T-helper 2 cell (primary cell): Measurements from ENCODE around the gene GPS1.

Experiments
- DNase-seq, 5 experiments: peaks; one replicate each; pipeline versions ENCODE4 v3.0.0 to v3.0.0-alpha.2; 2012 to 2022
- total RNA-seq, 2 donors: gene quantifications; one replicate each; lab custom pipeline; 2026; lab: John Stamatoyannopoulos, UW

GPS1 gene
- 61.4 to 64.1 reads per million in 2 donors for total RNA-seq

- peak; percentile 64 to 86 (median 75) for DNase-seq
Observed at GRCh38 chr17:82051776-82052637, at the start of gene GPS1, which contains the start of gene RFNG. GPS1 (plus strand) TSS chr17:82051898; CDS start chr17:82051932, 34 bp downstream. RFNG (minus strand) TSS chr17:82051811; CDS start chr17:82051766, 45 bp downstream.

GRCh38 chr17:82003411-82004381 lies 48.0 kb upstream of the GPS1 start:
- DNase-seq: peak in 1 of 5 experiments; percentile 28

- no peak for DNase-seq
Observed at GRCh38 chr17:82004517-82005455, 46.9 kb upstream of the GPS1 start.

- DNase-seq: no peak
Observed at GRCh38 chr17:82005701-82006348, 45.9 kb upstream of the GPS1 start.

GRCh38 chr17:82006468-82007227 lies 45.0 kb upstream of the GPS1 start:
- DNase-seq: no peak

GRCh38 chr17:82007228-82007494 lies 44.5 kb upstream of the GPS1 start:
- no peak for DNase-seq

GRCh38 chr17:82007495-82008257 lies 44.0 kb upstream of the GPS1 start:
- no peak for DNase-seq

- no peak for DNase-seq
Observed at GRCh38 chr17:82008258-82008940, 43.3 kb upstream of the GPS1 start.

- no peak for DNase-seq
Observed at GRCh38 chr17:82008941-82009405, 42.7 kb upstream of the GPS1 start.

- DNase-seq: no peak
Observed at GRCh38 chr17:82009413-82009812, 42.3 kb upstream of the GPS1 start.

GRCh38 chr17:82010575-82011525 lies 40.8 kb upstream of the GPS1 start:
- no peak for DNase-seq

- no peak for DNase-seq
Observed at GRCh38 chr17:82011617-82012187, 40.0 kb upstream of the GPS1 start.

GRCh38 chr17:82012261-82012639 lies 39.4 kb upstream of the GPS1 start:
- DNase-seq: no peak

- DNase-seq: no peak
Observed at GRCh38 chr17:82012640-82013295, 38.9 kb upstream of the GPS1 start.

GRCh38 chr17:82013341-82013740 lies 38.4 kb upstream of the GPS1 start:
- no peak for DNase-seq

GRCh38 chr17:82013772-82014321 lies 37.9 kb upstream of the GPS1 start:
- no peak for DNase-seq

- no peak for DNase-seq
Observed at GRCh38 chr17:82014432-82014831, 37.3 kb upstream of the GPS1 start.
